ENCODE measurements around the gene CRBN.

CRBN gene

DNA sequence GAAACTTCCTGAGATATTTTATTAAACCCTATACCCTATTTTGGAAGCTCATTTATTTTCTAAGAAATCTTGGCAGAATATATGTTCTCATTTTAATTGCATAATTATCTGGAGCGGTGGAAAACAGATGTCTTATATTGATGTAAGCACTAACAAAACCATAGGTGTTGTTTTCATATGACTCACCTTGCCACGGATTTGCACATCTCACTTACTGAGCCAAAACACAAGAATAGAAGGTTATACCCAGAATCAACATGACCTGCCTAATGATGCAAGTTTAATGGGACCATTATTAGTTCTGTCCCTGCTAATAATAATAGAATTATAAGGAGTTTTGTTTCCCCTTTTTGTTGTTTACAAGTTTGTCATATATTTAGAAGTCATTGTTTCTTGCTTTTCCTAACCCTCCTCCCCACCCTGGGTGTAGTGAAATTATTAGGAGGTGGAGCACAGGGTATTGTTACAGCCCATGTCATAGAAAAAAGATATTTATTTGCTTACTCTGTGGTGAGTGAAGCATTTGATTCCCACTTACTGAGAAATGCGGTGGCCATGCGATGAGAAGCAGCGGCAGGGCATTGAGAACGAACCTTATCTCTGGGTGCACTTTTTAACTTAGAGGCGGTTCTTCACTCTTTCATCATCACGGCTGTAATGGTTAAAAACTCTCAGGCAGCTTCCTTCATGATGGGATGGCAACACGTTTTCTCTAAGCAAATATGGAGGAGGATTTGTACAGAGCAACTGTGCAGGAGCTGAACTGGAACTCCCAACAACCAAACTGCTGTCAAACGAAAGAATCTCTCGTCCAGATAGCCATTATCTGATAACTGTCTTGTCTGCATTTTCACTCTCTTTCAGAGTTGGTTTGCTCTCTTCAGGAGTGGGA, 69.8 kb downstream of the CRBN start:
- no peak for DNase-seq

DNA sequence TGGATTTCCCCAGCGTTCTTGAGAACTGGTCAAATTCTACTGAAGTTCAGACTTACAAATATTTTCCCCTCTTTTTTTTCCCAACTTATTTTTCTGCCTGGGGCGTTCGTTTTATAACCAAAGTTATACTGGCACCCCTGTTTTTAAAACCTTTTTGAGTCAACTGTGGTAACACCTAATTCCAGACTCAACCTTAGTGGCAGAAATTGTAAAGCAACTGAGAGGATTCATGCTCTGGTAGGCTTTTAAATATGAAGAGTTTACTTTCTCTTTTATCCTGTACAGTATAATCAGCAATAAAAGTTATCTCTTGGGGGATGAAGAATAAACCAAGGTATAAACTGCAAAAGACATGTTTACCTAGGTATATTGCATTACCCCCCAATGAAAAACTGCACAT, 71.6 kb downstream of the CRBN start:
- no peak for DNase-seq

DNA sequence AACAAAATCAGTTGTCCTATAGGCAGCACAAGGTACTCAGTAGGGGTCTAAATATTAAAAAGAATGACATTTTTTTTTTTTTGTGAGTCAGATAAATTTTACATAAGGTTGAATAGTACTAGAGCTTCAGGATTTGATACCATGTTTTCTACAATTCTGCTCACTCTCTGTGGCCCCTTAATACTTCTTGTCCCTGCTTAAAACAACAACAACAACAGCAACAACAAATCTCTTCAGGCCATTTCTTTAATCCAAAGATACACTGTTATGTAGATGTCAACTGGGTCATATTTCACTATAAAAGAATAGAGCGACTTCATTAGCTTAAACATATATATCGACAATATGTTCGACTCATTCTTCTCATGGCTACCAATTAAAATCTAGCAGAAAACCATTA, 72.3 kb downstream of the CRBN start:
- no peak for DNase-seq

DNA sequence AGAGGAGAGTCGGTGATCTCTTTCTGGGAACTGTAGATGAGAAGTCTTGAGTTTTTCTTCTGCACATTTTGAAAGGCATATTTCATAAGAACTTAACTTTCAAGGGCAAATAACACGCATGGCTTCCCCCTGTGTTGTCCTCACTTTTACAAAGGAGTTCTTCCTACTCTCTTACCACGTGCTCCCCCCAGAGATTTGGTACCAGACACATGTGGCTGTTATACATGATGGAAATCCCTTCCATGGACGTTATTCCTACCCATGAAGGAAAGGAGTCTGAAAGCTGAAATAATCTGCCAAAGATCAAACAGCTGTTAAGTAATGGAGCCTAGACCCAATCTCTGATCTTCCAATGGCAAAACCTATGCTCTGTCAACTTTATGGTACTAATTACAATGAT, 73.7 kb downstream of the CRBN start:
- DNase-seq, result no peak

DNA sequence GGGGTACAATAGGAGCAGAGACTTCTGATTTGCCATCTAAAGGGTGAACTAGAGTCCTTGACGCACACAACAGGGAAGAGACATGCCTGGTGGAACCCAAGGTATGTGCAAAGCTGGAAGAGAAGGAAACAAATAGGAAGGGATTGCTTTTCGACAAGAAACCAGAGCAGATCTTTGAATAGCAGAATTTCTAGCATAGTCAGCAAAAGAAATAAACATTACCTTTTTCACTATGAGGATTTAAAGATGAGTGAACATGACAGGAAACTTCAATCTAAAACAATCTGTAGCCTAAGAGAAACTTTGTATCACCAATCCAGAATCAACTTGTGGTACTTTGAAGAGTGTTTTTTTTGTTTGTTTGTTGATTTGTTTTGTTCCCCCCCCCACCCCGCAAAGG, 74.2 kb downstream of the CRBN start:
- no peak for DNase-seq

DNA sequence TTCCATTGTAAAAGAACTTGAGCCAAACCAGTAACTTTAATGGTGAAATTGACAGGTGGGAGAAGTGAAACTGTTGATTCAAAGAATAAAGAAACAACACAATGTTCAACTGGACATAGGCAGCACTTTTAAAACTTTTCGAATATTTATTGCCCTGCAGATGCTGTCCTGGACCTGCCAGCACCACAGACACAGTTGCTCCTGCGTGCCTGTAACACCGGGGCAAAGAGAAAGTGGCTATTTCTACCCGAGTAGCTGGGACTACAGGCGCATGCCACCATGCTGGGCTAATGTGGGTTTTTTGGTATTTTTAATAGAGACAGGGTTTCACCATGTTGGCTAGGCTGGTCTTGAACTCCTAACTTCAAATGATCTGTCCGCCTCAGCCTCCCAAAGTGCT, 76.7 kb downstream of the CRBN start:
- no peak for DNase-seq

DNA sequence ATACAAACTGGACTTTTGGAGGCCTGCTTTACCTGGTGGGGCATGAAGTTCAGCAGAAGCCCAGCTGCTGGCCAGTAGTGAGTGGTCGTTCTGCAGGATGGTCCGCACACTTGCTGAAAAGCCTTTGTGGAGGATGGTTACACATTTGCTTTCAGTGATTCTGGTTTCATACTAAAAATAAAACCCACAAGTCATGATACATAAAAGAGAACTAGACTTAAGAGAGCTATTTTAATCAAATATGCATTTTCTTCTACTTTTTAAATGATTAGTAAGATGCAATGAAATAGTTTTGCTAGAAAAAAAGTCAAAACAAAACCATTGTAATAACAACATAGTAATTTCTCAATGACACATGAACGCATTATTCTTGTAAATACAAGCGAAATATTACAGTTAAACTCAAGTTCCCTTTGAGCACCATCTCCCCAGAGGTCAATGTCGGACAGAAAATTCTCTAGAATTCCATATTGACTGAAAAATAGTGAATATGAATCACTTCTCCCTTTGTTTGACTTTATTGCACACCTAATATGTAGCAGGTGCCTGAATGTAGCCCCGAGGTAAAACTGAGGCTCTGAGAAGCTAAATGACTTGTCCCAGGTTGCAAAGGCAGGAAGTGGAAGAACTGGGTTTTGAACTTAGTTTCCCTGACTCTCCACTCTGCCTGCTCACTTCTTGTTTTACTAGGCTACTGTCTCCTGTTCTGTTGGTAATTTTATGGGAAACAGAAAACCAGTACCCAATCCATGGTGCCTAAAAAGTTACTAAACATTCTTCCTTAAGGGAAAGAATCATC, 77.6 kb downstream of the CRBN start:
- no peak for DNase-seq

Measured in activated CD4-positive, CD25-positive, alpha-beta regulatory T cell treated with anti-CD3 and anti-CD28 coated beads, Interleukin-2, amount 50 U/mL, for 72 hours (primary cell).